NAMALWA (cell line): ENCODE results near the gene NCBP2.

Experiments
- DNase-seq: peaks from one replicate; pipeline ENCODE4 v3.0.0-alpha.2; 2015; ENCODE audit warnings: low spot score

NCBP2 gene

DNA sequence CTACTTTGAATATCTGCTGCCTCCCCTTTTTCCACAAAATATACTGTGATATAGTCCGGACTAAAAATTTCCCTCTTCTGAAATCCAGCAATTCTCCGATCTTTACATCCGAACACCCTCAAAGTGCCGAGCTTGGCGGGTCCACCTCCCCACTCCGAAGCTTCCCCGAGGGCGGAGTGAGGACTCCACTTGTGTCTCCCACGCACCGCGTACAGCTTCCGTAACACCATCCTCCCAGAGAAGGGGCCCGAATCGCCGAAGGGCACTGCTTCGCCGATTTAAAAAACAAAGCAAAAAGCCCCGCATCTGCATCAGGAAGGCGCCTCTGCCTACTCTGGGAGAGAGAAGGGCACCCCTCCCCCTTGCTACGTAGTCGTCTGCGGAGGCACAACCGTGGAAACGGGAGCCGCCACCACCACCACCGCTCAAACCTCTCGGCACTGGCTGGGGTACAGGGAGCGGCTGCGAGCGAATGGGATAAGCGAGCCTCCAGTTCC lies 551 bp downstream of the NCBP2 start:
- DNase-seq = peak; percentile 65

GRCh38 chr3:196938576-196938975 lies 3.8 kb downstream of the NCBP2 start:
- no peak for DNase-seq

DNA sequence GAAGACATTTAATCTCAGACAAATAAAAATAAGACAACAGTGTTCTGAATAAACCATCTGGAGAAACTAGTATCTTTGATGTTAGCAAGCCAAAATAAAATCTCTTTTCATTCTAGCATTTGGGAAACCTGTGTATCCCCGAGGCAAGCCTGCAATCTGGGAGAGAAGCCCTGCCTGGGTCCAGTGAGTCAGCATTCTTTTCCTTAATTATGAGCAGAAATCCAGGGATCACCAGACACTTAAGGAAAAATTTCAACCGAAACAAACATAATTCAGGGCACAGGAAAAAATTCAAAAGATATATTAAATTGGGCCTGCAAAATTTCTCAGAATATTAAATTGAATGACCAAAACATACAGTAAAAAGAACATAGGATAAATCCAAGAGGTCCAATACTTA lies 4.2 kb downstream of the NCBP2 start:
- no peak for DNase-seq

GRCh38 chr3:196936288-196936687 lies 6.0 kb downstream of the NCBP2 start:
- no peak for DNase-seq

- DNase-seq = peak; percentile 33
Measured at GRCh38 chr3:196932600-196932999, 9.7 kb downstream of the NCBP2 start.

GRCh38 chr3:196931828-196932587 lies 10.3 kb downstream of the NCBP2 start:
- peak; percentile 40 for DNase-seq

- no peak for DNase-seq
Measured at GRCh38 chr3:196931157-196931556, 11.2 kb downstream of the NCBP2 start.

DNA sequence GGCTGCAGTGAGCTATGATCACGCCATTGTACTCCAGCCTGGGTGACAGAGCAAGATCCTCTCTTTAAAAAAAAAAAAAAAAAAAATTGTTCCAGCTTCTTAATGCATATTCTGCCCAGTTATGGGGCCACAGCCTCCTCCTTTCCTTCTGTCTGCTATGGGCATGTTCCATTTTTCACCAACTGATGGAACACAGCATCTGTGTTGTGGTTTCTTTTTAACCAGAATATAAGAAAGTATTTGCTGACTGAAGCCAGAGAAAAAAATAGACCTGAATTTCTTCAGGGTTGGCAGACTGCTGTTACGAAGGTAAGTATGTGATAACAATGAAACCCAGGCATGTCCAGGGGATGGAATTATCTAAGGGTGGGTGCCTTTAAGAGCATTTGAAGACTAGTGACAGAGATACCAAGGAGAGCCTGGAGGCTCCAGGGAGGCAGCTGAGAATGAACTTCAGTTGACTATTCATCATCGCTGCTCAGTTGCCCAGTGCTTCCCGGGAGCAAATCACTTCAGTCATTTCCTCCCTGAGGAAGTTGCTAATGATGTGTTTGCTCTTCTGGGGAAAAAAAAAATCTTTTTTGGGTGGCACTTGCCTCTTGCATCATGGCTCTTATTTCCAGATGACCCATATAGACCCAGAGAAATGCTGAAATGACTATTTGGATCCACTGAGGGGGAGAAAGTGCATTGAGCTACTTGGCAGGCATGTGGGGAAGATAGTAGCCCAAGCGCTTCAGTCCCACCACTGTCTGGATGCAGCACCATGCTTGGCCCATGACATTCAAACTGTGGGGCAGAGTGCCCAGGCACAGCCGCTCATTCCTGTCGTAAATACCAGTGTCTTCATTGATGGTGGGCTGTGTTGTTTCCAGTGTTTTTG lies 14.5 kb downstream of the NCBP2 start:
- no peak for DNase-seq

DNA sequence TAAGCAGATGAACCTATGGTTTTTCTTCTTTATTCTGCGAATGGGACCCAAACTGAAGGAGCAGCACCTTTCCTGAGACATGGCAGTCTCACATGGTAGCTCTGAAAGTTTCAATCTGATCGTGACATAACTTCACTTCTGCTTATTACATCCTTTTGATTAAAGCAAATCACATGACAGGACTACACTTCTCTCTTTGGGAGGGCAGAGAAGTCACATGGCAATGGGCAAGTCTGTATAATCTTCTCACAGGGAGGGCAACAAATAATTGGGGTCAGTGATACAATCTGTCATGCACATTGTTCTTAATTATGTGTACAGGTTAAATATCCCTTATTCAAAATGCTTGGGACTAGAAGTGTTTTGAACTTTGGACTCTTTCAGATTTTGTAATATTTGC lies 21.6 kb downstream of the NCBP2 start:
- DNase-seq = peak; percentile 33

- no peak for DNase-seq
Measured at GRCh38 chr3:196918968-196919367, 23.4 kb downstream of the NCBP2 start.

DNA sequence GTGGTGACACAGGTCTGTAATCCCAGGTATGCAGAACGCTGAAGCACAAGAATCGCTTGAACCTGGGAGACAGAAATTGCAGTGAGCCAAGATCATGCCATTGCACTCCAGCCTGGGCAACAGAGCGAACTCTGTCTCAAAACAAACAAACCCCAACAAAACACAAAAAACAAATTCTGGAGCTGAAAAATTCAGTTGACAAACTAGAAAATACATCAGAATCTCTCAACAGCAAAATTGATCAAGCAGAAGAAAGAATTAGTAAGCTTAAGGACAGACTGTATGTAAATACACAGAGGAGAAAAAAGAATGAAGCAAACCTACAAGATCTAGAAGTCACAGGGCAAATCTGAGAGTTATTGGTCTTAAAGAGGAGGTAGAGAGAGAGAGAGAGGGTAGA lies 25.3 kb downstream of the NCBP2 start:
- no peak for DNase-seq

- DNase-seq = no peak
Measured at GRCh38 chr3:196916221-196916620, 26.1 kb downstream of the NCBP2 start.

- DNase-seq = no peak
Measured at GRCh38 chr3:196915375-196915774, 27.0 kb downstream of the NCBP2 start.

DNA sequence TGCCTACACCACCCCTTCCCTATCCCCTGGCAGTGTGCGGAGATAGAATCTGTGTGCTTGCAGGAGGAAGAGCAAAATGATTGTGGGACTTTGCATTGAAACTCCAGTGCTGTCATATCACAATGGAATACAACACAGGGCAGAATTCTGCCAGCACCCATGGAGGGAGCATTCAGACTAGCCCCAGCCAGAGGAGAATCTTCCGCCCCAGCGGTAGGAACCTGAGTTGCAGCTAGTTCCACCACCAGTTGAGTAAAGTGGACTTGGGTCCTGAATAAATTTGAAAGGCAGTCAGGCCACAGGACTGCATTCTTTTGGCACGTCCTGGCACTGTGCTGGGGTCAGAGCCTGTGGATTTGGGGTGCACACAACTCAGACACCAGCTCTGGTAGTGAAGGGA lies 27.5 kb downstream of the NCBP2 start:
- DNase-seq = no peak

- no peak for DNase-seq
Measured at GRCh38 chr3:196903740-196904139, 38.6 kb downstream of the NCBP2 start.

- no peak for DNase-seq
Measured at GRCh38 chr3:196902296-196902695, 40.0 kb downstream of the NCBP2 start.

GRCh38 chr3:196901768-196902167 lies 40.6 kb downstream of the NCBP2 start:
- no peak for DNase-seq

- DNase-seq = no peak
Measured at GRCh38 chr3:196896229-196896628, 46.1 kb downstream of the NCBP2 start.

DNA sequence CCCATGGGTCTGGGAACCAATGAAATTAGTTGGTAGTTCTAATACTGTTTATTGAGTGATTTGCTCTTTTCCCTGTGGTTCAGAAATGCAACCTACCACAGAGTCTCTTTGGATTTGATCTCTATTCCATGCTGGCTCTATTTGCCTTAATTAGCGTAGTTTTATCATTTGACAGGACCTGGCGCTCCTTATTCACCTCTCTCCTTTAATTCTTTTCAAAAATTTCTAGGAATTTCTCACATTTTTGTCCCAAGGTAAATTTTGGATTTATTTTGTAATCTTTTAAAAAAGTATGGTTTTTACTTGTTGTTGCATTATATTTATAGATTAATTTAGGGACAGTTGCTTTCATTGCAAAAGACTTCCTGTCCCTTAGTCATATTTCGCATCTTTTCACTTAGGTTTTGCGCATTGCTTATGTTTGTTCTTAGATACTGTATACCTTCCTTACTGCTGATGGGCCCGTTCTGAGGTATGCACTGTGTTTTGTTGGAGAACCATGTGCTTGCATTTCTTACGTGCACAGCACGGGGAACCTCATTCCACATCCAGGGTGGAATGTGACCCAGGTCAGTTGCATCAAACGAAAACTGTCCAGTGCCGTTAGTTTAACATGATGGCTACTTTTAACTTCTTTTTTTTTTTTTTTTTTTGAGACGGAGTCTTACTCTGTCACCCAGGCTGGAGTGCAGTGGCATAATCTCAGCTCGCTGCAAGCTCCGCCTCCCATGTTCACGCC lies 47.6 kb downstream of the NCBP2 start:
- no peak for DNase-seq

DNA sequence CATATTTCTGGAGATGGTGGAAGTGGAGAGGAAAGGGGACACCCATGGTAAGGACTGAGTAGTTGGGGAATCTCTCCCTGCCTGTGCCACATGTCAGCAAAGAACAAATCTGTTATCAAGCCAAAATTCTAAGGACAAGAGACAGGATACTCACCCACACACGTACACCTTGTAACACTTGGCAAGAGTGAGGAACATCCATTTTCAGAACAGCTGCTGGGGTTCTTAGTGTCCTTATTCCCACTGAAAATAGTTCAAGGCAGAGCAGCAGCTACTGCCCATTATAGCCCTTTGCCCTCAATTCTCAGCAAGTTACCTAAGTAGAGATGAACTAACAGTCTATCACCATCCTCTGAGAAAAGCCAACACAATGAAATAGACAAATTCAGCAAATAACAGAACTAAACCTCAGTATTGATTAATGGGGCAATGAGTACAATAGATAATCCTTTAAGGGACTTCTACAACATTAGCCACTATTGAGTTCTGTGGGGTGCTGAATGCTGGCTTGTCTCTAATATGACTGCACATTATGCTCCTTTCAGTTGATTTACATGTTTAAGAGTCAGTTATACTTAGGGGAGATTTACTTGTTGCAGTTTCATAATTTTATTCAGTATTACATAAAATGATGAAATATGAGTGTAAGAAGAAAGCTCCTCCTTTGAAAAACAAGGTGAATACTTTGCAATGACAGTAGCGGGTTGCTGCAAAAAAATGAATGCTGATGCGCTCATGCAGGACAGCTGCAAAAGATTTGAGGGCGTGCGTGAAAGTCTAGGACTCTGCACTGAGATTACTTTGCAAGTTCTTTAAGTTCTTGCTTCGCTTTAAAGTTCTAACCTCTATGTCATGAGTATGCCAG lies 52.3 kb downstream of the NCBP2 start:
- no peak for DNase-seq

GRCh38 chr3:196886144-196886543 lies 56.2 kb downstream of the NCBP2 start:
- no peak for DNase-seq
